Right atrium auricular region (tissue), 2 donors: Measurements from ENCODE around the gene TBC1D5. TPM values are rescaled to one million over a fixed set of nuclear protein-coding genes. Genes with fewer than 3 reads are reported as not detected.

Experiments used
- DNase-seq: peaks from one replicate; pipeline ENCODE4 v3.0.0-alpha.2; 2019; ENCODE audit warnings: low spot score
- H3K27ac ChIP-seq, 2 donors: fragments of 200-600 bp; sonication (generic); 1 replicate in 1 of 2; 2 replicates in 1 of 2; pipeline ENCODE4 v1.5.1; 2016 to 2019
- H3K27me3 ChIP-seq, 2 donors: fragments of 200-600 bp; sonication (generic); one replicate each; pipeline versions ENCODE4 v1.5.1 to v1.6.0; 2017 to 2019
- H3K36me3 ChIP-seq: fragments of 200-600 bp; sonication (generic); one replicate; pipeline ENCODE4 v1.5.1; 2016
- H3K4me1 ChIP-seq, 2 donors: fragments of 200-600 bp; sonication (generic); one replicate each; pipeline versions ENCODE4 v1.5.1 to v1.6.0; 2017 to 2019
- H3K4me3 ChIP-seq, 2 donors: fragments of 200-600 bp; sonication (generic); 1 replicate in 1 of 2; 2 replicates in 1 of 2; pipeline ENCODE4 v1.5.1; 2017 to 2019; ENCODE audit warnings: mild to moderate bottlenecking in 1 of 2, moderate library complexity in 1 of 2
- H3K9me3 ChIP-seq, 2 donors: fragments of 200-600 bp; sonication (generic); one replicate each; pipeline ENCODE4 v1.5.1; 2019
- total RNA-seq, 2 donors: library from RNA; depleted of rRNA; stranded (reverse); fragments of >200 nt; gene quantifications; one replicate each; pipeline ENCODE4 v1.1.0, GENCODE V29; 2016
- TF ChIP-seq, protein P1 (sequence below), 2 donors: fragments of 200-600 bp; sonication (generic); IDR thresholded peaks; one replicate each; pipeline ENCODE4 v1.5.1; 2019; ENCODE audit warnings: antibody characterized with exemption in 2 of 2

The TBC1D5 gene
- total RNA-seq, 2 donors from 2014 or later = 35.2 to 40.2 TPM

DNA sequence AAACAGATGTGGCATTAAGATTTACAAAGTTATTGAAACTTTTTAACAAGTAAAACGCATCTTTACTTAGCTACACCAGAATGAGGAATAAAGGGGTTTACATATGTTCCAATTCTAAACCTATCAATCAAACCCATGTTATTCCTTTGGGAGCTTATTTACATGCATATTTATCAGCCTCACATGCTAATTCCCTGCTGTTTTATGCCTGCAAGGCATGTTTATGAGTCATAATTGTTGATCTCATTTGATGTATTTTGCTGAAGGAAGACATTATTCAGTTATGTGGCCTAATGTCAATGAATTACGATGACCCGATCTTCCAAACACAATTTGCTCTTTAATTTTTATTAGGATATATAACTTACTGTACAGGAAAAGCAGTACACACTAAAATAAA, 272.9 kb downstream of the TBC1D5 start:
- no peaks in the 10 kb centered on the region for H3K27me3 ChIP-seq
- TF ChIP-seq, protein P1, sequence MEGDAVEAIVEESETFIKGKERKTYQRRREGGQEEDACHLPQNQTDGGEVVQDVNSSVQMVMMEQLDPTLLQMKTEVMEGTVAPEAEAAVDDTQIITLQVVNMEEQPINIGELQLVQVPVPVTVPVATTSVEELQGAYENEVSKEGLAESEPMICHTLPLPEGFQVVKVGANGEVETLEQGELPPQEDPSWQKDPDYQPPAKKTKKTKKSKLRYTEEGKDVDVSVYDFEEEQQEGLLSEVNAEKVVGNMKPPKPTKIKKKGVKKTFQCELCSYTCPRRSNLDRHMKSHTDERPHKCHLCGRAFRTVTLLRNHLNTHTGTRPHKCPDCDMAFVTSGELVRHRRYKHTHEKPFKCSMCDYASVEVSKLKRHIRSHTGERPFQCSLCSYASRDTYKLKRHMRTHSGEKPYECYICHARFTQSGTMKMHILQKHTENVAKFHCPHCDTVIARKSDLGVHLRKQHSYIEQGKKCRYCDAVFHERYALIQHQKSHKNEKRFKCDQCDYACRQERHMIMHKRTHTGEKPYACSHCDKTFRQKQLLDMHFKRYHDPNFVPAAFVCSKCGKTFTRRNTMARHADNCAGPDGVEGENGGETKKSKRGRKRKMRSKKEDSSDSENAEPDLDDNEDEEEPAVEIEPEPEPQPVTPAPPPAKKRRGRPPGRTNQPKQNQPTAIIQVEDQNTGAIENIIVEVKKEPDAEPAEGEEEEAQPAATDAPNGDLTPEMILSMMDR (IDR thresholded peaks at IDR 0.05) = no peak
- H3K4me3 ChIP-seq = no peak overlapping the region
- H3K27ac ChIP-seq = no peak overlapping the region
- H3K9me3 ChIP-seq = no peaks in the 10 kb centered on the region
- H3K4me1 ChIP-seq = no peaks in the 10 kb centered on the region
- no peaks in the 10 kb centered on the region for H3K36me3 ChIP-seq
- no peak for DNase-seq

GRCh38 chr3:17466028-17466427, 276.4 kb downstream of the TBC1D5 start:
- no peaks in the 10 kb centered on the region for H3K9me3 ChIP-seq
- TF ChIP-seq, protein P1 (IDR thresholded peaks at IDR 0.05) = no peak
- H3K4me3 ChIP-seq = no peak overlapping the region
- no peaks in the 10 kb centered on the region for H3K4me1 ChIP-seq
- no peak overlapping the region for H3K27ac ChIP-seq
- H3K36me3 ChIP-seq = no peaks in the 10 kb centered on the region
- no peak for DNase-seq
- no peaks in the 10 kb centered on the region for H3K27me3 ChIP-seq

DNA sequence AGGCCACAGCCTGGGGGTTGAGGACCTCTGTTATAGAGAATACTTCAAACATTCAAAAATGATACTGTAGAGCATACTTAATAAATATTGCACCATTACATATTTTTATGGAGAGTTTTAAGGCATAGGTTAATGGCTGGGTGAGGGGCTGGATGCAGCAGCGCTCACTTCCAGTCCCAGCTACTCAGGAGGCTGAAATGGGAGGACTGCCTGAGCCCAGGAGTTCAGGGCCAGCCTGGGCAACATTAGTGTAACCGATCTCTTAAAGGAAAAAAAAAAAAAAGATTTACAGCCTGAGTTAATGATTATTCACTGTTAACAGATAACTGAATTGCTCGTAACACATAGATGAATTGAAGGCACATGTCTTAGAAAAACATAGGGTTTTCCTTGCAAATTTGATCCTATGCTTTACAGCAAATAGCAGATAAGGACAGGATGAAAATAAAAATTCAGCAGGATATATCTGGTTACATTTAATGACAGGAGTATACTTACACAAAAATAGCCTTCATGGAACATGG, 282.9 kb downstream of the TBC1D5 start:
- Histone ChIP-seq H3K4me1 (no peaks in the 10 kb centered on the region), H3K36me3 (no peaks in the 10 kb centered on the region), H3K27me3 (no peaks in the 10 kb centered on the region), H3K27ac (no peak overlapping the region), H3K9me3 (no peaks in the 10 kb centered on the region), H3K4me3 (no peak overlapping the region)
- TF ChIP-seq, protein P1 (IDR thresholded peaks at IDR 0.05) = no peak
- DNase-seq = no peak

DNA sequence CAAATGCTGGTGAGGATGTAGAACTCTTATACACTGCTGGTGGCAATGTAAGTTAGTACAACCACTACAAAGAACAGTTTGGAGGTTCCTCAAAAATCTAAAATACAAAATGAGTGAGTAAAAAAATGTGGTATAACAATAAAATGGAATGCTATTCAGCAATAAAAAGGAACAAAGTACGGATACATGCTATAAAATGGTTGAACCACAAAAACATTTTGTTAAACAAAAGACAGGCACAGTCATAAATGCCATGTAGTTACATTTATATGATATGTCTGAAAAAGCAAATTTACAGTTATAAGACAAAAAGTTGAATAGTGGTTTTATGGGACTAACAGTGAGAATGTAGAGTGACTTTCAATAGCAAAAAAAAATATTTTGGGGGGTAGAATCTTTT, 285.8 kb downstream of the TBC1D5 start:
- Histone ChIP-seq H3K27me3 (no peaks in the 10 kb centered on the region), H3K36me3 (no peaks in the 10 kb centered on the region), H3K4me3 (no peak overlapping the region), H3K4me1 (no peaks in the 10 kb centered on the region), H3K27ac (no peak overlapping the region), H3K9me3 (no peaks in the 10 kb centered on the region)
- TF ChIP-seq, protein P1 (IDR thresholded peaks at IDR 0.05) = no peak
- no peak for DNase-seq

- Histone ChIP-seq H3K4me3 (no peak overlapping the region), H3K4me1 (no peaks in the 10 kb centered on the region), H3K27me3 (no peaks in the 10 kb centered on the region), H3K36me3 (no peaks in the 10 kb centered on the region), H3K9me3 (no peaks in the 10 kb centered on the region), H3K27ac (no peak overlapping the region)
- TF ChIP-seq, protein P1 (IDR thresholded peaks at IDR 0.05) = no peak
- DNase-seq = no peak
Observed at GRCh38 chr3:17456046-17456445, 286.4 kb downstream of the TBC1D5 start.

GRCh38 chr3:17444865-17445264, 297.6 kb downstream of the TBC1D5 start:
- no peaks in the 10 kb centered on the region for H3K27me3 ChIP-seq
- no peak for DNase-seq
- no peak overlapping the region for H3K4me3 ChIP-seq
- no peaks in the 10 kb centered on the region for H3K36me3 ChIP-seq
- TF ChIP-seq, protein P1 (IDR thresholded peaks at IDR 0.05) = no peak
- no peak overlapping the region for H3K27ac ChIP-seq
- H3K4me1 ChIP-seq = no peaks in the 10 kb centered on the region
- no peaks in the 10 kb centered on the region for H3K9me3 ChIP-seq
